CD4-positive, alpha-beta T cell treated with Interleukin-15 for 1 hour (primary cell): ENCODE results near the gene HSD11B1.

Experiments
- DNase-seq: peaks from one replicate; pipeline ENCODE4 v3.0.0-alpha.2; 2020

HSD11B1 gene

GRCh38 chr1:209756615-209757445 is 52.2 kb downstream of the HSD11B1 start:
- peak; percentile 61 for DNase-seq

- no peak for DNase-seq
Measured at GRCh38 chr1:209758400-209758799, 53.8 kb downstream of the HSD11B1 start.

DNA sequence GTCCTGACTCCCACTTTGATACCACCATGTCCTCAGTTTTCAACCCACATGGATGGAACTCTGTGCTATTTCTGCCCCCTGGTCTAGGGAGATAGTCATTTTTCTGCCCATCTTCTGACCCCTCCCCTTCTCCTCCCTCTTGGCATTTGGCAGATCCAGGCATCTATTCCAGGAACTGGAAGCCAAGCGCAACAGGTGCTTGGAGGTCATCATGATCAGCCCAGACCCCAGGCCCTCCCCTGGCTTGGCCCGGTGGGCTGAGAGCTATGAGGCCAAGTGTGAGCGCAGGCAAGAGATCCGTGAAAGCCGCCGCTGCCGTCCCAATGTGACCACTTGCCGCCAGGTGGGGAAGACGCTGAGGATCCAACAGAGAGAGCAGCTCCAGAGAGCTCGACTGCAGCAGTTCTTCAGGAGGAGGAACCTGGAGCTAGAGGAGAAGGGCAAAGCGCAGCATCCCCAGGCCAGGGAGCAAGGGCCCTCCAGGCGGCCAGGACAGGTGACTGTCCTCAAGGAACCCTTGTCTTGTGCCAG is 55.2 kb downstream of the HSD11B1 start:
- DNase-seq, result no peak

DNA sequence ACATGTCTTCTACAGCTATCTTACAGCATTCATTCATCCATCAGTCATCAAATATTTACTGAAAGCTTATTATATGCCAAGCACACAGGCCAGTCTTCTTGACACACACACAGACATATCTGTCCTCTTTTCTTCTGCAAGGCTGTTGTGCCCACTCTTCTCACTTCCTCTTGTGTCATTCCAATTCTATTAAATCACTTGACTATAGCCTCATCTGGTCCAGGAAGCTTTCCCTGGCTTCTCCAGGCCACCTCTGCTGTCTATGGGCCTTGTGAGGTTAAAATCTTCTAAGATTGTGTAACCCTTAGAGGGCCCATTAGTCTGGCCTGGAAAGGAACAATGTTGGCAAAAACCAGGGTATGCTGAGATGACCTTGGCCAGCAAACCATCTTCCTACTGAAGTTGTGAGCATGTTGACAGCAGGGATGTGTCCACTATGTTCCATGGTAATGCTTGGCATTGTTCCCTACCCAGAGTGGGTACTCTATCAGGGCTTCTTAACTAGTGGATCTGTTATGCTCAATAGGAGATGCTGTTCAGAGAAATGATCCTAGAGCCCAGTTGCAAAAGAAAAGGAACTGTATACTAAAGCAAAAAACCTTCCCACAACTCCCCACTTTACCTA is 56.5 kb downstream of the HSD11B1 start:
- DNase-seq, result no peak

- DNase-seq, result peak; percentile 45
Measured at GRCh38 chr1:209766051-209766450, 61.4 kb downstream of the HSD11B1 start.

GRCh38 chr1:209767096-209767495 is 62.5 kb downstream of the HSD11B1 start:
- DNase-seq, result no peak

GRCh38 chr1:209767706-209768105 is 63.1 kb downstream of the HSD11B1 start:
- no peak for DNase-seq

DNA sequence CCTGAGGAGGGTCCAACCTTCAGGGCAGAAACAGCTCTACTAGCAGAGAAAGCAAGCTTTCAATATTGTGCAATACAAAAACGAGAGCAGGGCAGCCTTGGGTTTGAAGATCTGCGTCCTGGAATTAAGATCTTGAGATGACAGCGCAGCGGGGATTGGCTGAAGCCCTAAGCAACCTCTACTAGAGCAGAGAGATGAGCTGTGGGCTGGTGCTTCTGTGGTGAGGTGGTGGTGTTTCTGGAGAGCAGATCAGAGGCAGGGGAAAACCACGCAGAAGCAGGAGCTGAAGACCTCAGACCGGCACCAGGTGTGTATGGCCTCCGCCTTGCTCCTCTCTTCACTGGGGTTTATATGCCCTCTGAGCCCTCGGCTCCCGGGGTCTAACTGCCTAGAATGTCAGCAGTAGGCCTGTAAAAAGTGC is 63.7 kb downstream of the HSD11B1 start:
- peak; percentile 84 for DNase-seq

GRCh38 chr1:209769171-209769904 is 64.7 kb downstream of the HSD11B1 start:
- peak; percentile 77 for DNase-seq

DNA sequence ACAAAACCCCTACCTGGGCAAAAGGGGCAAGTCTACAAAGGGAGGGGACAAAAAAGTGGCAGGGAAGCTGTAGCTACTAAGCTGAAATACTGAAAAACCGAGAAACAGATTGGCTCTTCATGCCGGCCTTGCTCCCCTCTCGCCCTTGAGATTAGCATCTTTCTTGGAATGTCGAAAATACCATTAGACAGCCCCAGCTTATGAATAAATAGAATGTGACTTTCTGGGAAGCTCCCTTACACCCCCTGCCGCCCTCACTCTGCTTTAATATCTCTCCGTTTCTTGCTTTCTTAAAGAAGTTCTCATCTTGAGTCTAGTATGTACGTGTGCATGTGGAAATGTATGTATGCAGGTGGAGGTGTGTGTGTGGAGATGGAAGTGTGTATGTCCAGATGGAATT is 65.3 kb downstream of the HSD11B1 start:
- no peak for DNase-seq

GRCh38 chr1:209770636-209771415 is 66.2 kb downstream of the HSD11B1 start:
- no peak for DNase-seq

GRCh38 chr1:209772126-209772525 is 67.5 kb downstream of the HSD11B1 start:
- DNase-seq, result no peak

DNA sequence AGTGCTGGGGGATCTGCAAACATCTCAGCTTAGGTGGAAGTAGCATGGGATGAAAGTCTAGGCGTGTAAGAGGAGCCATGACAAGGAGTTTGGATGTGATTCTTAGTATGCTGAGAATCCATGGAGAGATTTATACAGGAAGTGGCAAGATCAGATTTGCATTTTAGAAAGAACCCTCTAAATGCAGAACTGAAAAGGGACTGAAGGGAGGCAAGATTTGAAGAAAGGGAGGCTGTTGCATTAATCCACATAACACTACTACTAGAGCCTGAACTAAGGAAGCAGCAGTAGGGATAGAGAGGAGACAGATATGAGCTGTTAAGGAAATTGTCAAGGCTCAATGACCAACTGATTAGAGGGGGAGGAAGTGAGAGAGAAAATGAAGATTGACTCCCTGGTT is 69.9 kb downstream of the HSD11B1 start:
- DNase-seq, result no peak

- no peak for DNase-seq
Measured at GRCh38 chr1:209775678-209776077, 71.0 kb downstream of the HSD11B1 start.

GRCh38 chr1:209777587-209777986 is 72.9 kb downstream of the HSD11B1 start:
- DNase-seq, result no peak

GRCh38 chr1:209778102-209778501 is 73.5 kb downstream of the HSD11B1 start:
- DNase-seq, result no peak

DNA sequence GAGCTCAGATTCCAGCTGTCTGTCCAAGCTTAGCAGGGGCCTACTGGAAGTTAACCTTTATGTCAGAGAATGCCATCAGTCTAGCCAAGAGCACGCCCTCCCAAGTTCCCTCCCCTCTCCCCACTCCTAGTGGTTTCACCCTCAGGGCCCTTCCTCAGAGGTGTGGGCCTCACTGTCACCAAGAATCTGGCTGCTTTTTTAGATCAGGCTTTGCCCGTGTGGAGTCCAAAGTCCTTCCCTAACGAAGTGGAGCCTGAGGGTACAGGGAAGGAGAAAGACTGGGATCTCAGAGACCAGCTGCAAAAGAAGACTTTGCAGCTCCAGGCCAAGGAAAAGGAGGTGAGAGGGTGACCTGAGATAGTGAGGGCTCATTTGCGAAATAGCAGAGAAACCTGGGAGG is 75.6 kb downstream of the HSD11B1 start:
- DNase-seq, result no peak

- DNase-seq, result no peak
Measured at GRCh38 chr1:209783386-209783785, 78.7 kb downstream of the HSD11B1 start.
